Activated T-cell treated with anti-CD3 and anti-CD28 coated beads, Interleukin-2, amount 50 U/mL, for 24 hours (primary cell): ENCODE measurements around the gene OLFM1.

Experiments used
- DNase-seq: peaks from one replicate; pipeline ENCODE4 v3.0.0-alpha.2; 2020
- H3K27ac Mint-ChIP-seq: 2 replicates; pipeline ENCODE4 v1.8.0; 2020; ENCODE audit warnings: mild to moderate bottlenecking, mixed read lengths
- H3K27me3 Mint-ChIP-seq: 2 replicates; pipeline ENCODE4 v1.8.0; 2020; ENCODE audit warnings: mixed read lengths
- H3K36me3 Mint-ChIP-seq: 2 replicates; pipeline ENCODE4 v1.8.0; 2020; ENCODE audit warnings: low read depth, mixed read lengths
- H3K4me1 Mint-ChIP-seq: 2 replicates; pipeline ENCODE4 v1.8.0; 2020; ENCODE audit warnings: low read depth, mixed read lengths
- H3K4me3 Mint-ChIP-seq: 2 replicates; pipeline ENCODE4 v1.8.0; 2020; ENCODE audit warnings: mild to moderate bottlenecking, moderate library complexity, mixed read lengths
- H3K9me3 Mint-ChIP-seq: 2 replicates; pipeline ENCODE4 v1.8.0; 2020; ENCODE audit warnings: mixed read lengths

The OLFM1 gene

DNA sequence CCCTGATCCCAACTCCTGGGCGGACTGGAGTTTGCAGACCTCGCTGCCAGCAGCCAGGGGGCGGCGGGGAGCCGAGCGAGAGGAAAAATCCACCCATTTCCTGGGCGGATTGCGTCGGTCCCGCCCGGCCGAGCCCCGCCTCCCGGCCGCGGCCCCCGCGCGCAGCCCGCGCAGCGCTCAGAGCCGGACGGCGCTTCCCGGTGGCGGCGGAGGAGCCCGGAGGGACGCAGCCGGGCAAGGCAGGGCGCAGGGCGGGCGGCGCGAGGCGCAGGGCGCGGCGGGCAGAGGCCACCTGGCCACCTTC, at the start of gene OLFM1:
OLFM1 (plus strand) TSS at position 180 of the 304 bp plus-strand sequence. CDS start 322 bp downstream, outside the sequence.
- Mint-ChIP-seq H3K36me3 (no peaks in the 10 kb centered on the region), H3K4me1 (peaks cover 4% of the 10 kb centered on the region), H3K27me3 (peaks cover 70% of the 10 kb centered on the region), H3K27ac (no peak within 1 kb of the TSS), H3K4me3 (no peak within 1 kb of the TSS), H3K9me3 (peaks cover 3% of the 10 kb centered on the region)
- DNase-seq: peak; percentile 50

- H3K9me3 Mint-ChIP-seq: no peaks in the 10 kb centered on the region
- H3K27ac Mint-ChIP-seq: no peak overlapping the region
- no peak overlapping the region for H3K4me3 Mint-ChIP-seq
- DNase-seq: no peak
- H3K4me1 Mint-ChIP-seq: no peaks in the 10 kb centered on the region
- H3K27me3 Mint-ChIP-seq: peaks cover 6% of the 10 kb centered on the region
- no peaks in the 10 kb centered on the region for H3K36me3 Mint-ChIP-seq
These were observed 49.1 kb upstream of the OLFM1 start for GRCh38 chr9:135038331-135038730.

DNA sequence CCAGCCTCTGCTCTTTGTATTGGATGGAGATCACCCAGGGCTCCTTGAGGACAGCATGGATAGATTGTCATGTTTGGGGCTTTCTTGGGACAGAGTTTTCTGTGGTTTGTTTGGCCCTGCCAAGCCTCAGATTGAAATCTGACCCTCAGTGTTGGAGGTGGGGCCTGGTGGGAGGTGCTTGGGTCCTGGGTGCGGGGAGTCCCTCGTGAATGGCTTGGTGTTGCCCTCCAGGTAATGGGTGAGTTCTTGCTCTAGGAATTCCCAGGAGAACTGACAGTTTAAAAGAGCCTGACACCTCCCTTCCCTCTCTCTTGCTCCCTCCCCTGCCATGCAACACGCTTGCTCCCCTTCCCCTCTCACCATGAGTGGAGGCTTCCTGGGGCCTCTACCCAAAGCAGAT, 48.6 kb upstream of the OLFM1 start:
- no peaks in the 10 kb centered on the region for H3K9me3 Mint-ChIP-seq

GRCh38 chr9:135039266-135039870, 48.1 kb upstream of the OLFM1 start:
- no peak for DNase-seq
- H3K27ac Mint-ChIP-seq: no peak overlapping the region
- no peaks in the 10 kb centered on the region for H3K9me3 Mint-ChIP-seq
- H3K27me3 Mint-ChIP-seq: peaks cover 8% of the 10 kb centered on the region
- no peak overlapping the region for H3K4me3 Mint-ChIP-seq
- no peaks in the 10 kb centered on the region for H3K4me1 Mint-ChIP-seq
- no peaks in the 10 kb centered on the region for H3K36me3 Mint-ChIP-seq

More for the DNA sequence above, 48.6 kb upstream of the OLFM1 start:
- H3K4me3 Mint-ChIP-seq: no peak overlapping the region
- peaks cover 6% of the 10 kb centered on the region for H3K27me3 Mint-ChIP-seq
- no peaks in the 10 kb centered on the region for H3K4me1 Mint-ChIP-seq
- H3K27ac Mint-ChIP-seq: no peak overlapping the region
- no peak for DNase-seq
- H3K36me3 Mint-ChIP-seq: no peaks in the 10 kb centered on the region

DNA sequence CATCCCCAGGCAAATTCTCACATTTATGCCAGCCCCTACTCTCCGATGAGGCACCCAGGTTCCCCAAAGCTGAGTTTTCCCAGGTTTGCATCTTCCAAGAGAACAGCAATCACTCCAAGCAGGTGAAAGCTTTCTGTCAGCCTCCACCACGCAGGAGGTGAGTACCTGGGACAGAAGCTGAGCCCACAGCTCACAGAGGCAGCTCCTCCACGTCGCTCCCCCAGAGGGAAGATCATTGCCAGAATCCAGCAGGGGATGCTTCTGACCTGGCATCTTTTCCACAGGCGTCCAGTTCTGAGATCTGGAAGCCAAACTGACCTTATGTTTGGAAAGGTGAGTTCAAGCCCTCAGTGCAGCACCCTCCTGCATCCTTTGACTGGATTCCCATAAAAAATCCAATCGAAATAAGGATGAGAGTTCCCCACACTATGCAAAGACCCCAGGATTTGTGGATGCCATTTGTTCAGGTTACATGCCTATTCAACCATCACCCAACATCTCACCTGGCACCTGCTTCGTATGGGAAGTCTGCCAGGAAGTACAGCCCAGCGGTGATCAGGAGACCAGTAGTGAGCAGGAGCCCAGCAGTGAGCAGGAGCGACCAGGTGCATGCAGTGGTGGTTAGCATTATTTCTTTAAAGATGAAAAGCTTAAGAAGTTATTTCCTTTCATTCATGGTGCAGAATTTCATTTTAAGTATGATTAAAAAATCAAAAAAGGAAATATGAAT, 47.4 kb upstream of the OLFM1 start:
- H3K4me3 Mint-ChIP-seq: no peak overlapping the region
- peaks cover 10% of the 10 kb centered on the region for H3K27me3 Mint-ChIP-seq
- H3K9me3 Mint-ChIP-seq: no peaks in the 10 kb centered on the region
- H3K36me3 Mint-ChIP-seq: no peaks in the 10 kb centered on the region
- no peak overlapping the region for H3K27ac Mint-ChIP-seq
- DNase-seq: no peak
- H3K4me1 Mint-ChIP-seq: no peaks in the 10 kb centered on the region

DNA sequence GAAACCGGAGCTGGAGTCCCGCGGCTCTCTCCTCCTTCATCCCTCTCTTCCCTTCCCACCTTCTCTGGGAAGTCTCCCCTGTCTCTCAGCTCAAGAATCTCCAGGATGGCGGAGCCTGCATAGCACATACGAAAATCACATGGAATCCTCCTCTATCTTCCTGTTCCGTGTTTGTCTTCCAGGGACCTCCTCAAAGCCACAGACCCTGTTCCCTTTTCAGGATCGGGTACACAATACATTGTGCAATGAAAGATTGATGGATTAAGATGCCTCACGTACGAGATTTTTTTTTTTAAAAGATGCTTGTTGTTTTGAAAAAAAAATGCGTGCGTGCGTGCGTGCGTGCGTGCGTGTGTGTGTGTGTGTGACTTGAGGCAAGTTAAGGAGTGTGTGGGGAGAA, 46.6 kb upstream of the OLFM1 start:
- H3K4me1 Mint-ChIP-seq: no peaks in the 10 kb centered on the region
- no peak for DNase-seq
- H3K4me3 Mint-ChIP-seq: no peak overlapping the region
- H3K27ac Mint-ChIP-seq: no peak overlapping the region
- no peaks in the 10 kb centered on the region for H3K36me3 Mint-ChIP-seq
- H3K27me3 Mint-ChIP-seq: peaks cover 18% of the 10 kb centered on the region
- no peaks in the 10 kb centered on the region for H3K9me3 Mint-ChIP-seq

- Mint-ChIP-seq H3K27me3 (peaks cover 19% of the 10 kb centered on the region), H3K27ac (no peak overlapping the region)
These were observed 44.1 kb upstream of the OLFM1 start for GRCh38 chr9:135043345-135043744.

GRCh38 chr9:135045264-135045927, 42.1 kb upstream of the OLFM1 start:
- Mint-ChIP-seq H3K36me3 (no peaks in the 10 kb centered on the region), H3K27me3 (peaks cover 33% of the 10 kb centered on the region), H3K4me1 (no peaks in the 10 kb centered on the region), H3K4me3 (no peak overlapping the region), H3K27ac (no peak overlapping the region), H3K9me3 (no peaks in the 10 kb centered on the region)
- DNase-seq: no peak

More at GRCh38 chr9:135043345-135043744, 44.1 kb upstream of the OLFM1 start:
- Mint-ChIP-seq H3K36me3 (no peaks in the 10 kb centered on the region), H3K4me3 (no peak overlapping the region), H3K9me3 (no peaks in the 10 kb centered on the region), H3K4me1 (no peaks in the 10 kb centered on the region)
- DNase-seq: no peak

- Mint-ChIP-seq H3K4me3 (no peak overlapping the region), H3K9me3 (no peaks in the 10 kb centered on the region), H3K27ac (no peak overlapping the region), H3K4me1 (no peaks in the 10 kb centered on the region), H3K27me3 (peaks cover 41% of the 10 kb centered on the region), H3K36me3 (no peaks in the 10 kb centered on the region)
- DNase-seq: no peak
These were observed 41.3 kb upstream of the OLFM1 start for GRCh38 chr9:135045928-135046738.

DNA sequence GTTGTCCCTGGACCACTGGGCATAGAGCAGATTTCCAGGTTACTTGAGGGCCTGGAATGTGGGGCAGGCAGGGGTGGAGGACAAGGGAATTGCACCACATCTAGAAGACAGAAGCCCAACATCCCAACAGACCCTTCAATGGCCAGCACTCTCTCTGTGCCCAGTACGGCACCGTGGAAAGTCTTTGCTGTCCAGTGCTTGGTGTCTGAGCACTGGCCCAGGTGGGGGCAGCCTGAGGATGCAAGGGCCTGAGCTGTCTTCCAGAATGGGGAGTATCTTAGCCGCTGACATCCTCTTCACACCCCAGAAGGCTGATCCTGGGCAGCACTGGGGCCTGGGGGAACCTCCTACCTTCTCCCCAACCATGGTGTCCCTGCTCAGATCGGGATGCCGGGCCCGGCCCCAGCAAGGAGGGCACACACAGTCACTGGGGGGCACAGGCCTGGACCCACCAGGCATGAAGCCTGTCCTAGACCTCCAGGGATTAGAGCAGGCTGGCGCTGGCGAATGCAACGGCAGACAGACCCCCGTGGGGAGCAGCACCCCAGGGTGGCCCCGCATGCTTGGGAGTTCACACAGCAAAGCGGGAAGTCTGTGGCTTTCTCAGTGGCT, 40.6 kb upstream of the OLFM1 start:
- Mint-ChIP-seq H3K9me3 (no peaks in the 10 kb centered on the region), H3K27ac (no peak overlapping the region), H3K4me1 (no peaks in the 10 kb centered on the region), H3K4me3 (no peak overlapping the region), H3K36me3 (no peaks in the 10 kb centered on the region), H3K27me3 (peaks cover 48% of the 10 kb centered on the region)
- no peak for DNase-seq

GRCh38 chr9:135047521-135047920, 39.9 kb upstream of the OLFM1 start:
- Mint-ChIP-seq H3K27me3 (peaks cover 55% of the 10 kb centered on the region), H3K9me3 (no peaks in the 10 kb centered on the region)

GRCh38 chr9:135048046-135048757, 39.3 kb upstream of the OLFM1 start:
- no peak for DNase-seq

More at GRCh38 chr9:135047521-135047920, 39.9 kb upstream of the OLFM1 start:
- Mint-ChIP-seq H3K4me1 (no peaks in the 10 kb centered on the region), H3K27ac (no peak overlapping the region), H3K4me3 (no peak overlapping the region), H3K36me3 (no peaks in the 10 kb centered on the region)
- no peak for DNase-seq

DNA sequence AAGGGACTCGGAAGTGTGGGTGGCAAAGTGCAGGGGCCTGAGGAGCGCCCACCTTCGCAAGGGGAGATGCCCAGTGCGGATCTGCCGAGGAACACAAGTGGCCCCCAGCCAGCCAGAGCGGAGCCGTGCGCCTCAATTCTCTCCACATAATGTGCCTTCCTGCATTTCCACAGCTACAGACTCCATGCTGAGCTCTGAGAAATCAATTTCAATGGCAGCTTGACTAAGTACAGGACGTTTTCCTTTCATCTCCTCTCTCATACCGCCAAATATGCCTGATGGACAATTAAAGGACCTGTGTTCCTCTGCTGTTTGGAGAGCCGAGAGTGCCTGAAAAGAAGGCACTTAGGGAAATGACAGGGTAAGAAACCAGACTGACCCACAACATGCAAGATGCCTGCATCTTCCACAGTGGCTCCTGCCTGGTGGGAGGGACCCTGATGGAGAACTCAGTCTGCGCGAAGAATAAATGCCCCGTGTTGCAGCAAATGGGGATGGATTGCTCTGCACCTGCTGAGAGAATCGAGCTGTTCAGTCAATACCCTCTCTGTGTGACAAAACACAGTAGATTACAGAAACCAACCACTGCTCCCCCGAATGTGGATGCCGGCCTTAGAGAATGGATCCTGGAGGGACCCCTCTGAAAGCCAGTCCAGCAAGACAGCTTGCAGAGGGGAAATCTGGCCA, 38.6 kb upstream of the OLFM1 start:
- no peak for DNase-seq
- H3K27ac Mint-ChIP-seq: no peak overlapping the region

More at GRCh38 chr9:135048046-135048757, 39.3 kb upstream of the OLFM1 start:
- H3K27me3 Mint-ChIP-seq: peaks cover 60% of the 10 kb centered on the region
- H3K4me3 Mint-ChIP-seq: no peak overlapping the region
- no peaks in the 10 kb centered on the region for H3K4me1 Mint-ChIP-seq
- no peaks in the 10 kb centered on the region for H3K9me3 Mint-ChIP-seq
- H3K36me3 Mint-ChIP-seq: no peaks in the 10 kb centered on the region
- H3K27ac Mint-ChIP-seq: no peak overlapping the region

More for the DNA sequence above, 38.6 kb upstream of the OLFM1 start:
- Mint-ChIP-seq H3K36me3 (no peaks in the 10 kb centered on the region), H3K4me3 (no peak overlapping the region), H3K9me3 (no peaks in the 10 kb centered on the region), H3K27me3 (peaks cover 67% of the 10 kb centered on the region), H3K4me1 (no peaks in the 10 kb centered on the region)
